ENCODE data around the gene VPREB1.

Gene VPREB1

DNA sequence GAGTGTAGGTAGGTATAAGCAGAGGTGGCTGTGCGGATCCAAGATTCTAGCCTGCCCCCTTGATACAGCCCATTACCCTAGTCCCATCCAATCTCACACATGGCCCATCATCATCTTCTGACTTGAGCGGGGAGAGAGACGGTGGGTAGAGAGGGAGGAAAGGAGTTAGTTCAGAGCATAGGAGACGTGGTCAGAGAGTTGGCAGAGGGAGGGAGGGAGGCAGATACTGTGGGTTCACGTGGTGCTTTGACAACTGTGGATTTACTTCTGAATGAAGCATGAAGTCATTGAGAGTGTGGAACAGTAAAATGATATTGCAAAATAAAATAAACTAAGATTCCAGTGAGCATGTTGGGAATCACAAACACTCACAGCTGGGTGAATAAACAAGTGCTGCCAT is 31.4 kb upstream of the VPREB1 start:
- peaks cover 36% of the 10 kb centered on the region for H3K27me3 ChIP-seq
- DNase-seq: no peak

GRCh38 chr22:22214819-22215329 is 29.7 kb upstream of the VPREB1 start:
- H3K27me3 ChIP-seq: peaks cover 29% of the 10 kb centered on the region
- DNase-seq: no peak
- H3K9me3 ChIP-seq: no peaks in the 10 kb centered on the region
- H3K4me1 ChIP-seq: no peaks in the 10 kb centered on the region
- no peaks in the 10 kb centered on the region for H3K36me3 ChIP-seq
- H3K4me3 ChIP-seq (ENCODE audit: low read depth, low read length): no peak overlapping the region
- TF ChIP-seq, protein P1, sequence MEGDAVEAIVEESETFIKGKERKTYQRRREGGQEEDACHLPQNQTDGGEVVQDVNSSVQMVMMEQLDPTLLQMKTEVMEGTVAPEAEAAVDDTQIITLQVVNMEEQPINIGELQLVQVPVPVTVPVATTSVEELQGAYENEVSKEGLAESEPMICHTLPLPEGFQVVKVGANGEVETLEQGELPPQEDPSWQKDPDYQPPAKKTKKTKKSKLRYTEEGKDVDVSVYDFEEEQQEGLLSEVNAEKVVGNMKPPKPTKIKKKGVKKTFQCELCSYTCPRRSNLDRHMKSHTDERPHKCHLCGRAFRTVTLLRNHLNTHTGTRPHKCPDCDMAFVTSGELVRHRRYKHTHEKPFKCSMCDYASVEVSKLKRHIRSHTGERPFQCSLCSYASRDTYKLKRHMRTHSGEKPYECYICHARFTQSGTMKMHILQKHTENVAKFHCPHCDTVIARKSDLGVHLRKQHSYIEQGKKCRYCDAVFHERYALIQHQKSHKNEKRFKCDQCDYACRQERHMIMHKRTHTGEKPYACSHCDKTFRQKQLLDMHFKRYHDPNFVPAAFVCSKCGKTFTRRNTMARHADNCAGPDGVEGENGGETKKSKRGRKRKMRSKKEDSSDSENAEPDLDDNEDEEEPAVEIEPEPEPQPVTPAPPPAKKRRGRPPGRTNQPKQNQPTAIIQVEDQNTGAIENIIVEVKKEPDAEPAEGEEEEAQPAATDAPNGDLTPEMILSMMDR (IDR thresholded peaks at IDR 0.05; ENCODE audit: low read depth, low read length): no peak

More for the DNA sequence above, 31.4 kb upstream of the VPREB1 start:
- Histone ChIP-seq H3K36me3 (no peaks in the 10 kb centered on the region), H3K4me1 (no peaks in the 10 kb centered on the region), H3K4me3 (ENCODE audit: low read depth, low read length) (no peak overlapping the region), H3K9me3 (no peaks in the 10 kb centered on the region)
- TF ChIP-seq, protein P1 (IDR thresholded peaks at IDR 0.05; ENCODE audit: low read depth, low read length): no peak

DNA sequence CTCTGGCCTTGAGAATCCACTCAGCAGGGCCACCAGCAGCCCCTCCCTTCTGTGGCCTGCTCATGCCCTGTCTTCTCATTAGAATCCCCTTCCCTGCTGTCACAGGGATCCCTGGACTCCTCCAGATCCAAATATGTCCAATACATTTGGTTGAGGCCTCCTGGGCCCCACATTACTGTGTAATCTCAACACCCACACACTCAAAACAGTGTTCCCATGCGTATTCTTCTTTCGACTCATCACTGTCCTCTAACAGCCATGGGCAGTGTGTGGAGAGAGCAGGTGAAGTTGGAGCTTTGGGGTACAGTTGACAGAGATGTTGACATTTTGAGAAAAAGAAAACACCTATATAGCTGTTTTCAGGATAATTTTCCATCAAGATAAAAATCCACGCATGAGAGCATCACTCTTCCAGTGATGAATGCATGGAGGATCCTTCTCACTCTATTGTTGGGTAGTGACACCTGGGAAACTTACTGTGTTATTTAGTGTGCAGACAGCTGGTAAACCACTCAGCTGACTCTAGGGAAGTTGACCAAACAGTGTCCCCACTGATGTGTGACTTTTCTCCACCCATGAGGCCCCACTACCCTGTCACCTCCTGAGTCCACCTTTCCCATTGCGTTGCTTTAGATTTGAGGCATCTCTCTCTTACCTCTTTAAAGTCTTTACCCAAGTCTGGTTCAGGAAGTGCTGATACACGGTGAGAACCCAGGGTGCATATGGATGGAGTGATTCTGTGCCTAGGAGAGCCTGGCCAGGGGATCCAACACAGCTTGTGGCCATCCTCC is 28.7 kb upstream of the VPREB1 start:
- Histone ChIP-seq H3K4me3 (ENCODE audit: low read depth, low read length) (no peak overlapping the region), H3K27me3 (peaks cover 25% of the 10 kb centered on the region), H3K4me1 (no peaks in the 10 kb centered on the region), H3K36me3 (no peaks in the 10 kb centered on the region), H3K9me3 (no peaks in the 10 kb centered on the region)
- no peak for DNase-seq
- TF ChIP-seq, protein P1 (IDR thresholded peaks at IDR 0.05; ENCODE audit: low read depth, low read length): no peak

DNA sequence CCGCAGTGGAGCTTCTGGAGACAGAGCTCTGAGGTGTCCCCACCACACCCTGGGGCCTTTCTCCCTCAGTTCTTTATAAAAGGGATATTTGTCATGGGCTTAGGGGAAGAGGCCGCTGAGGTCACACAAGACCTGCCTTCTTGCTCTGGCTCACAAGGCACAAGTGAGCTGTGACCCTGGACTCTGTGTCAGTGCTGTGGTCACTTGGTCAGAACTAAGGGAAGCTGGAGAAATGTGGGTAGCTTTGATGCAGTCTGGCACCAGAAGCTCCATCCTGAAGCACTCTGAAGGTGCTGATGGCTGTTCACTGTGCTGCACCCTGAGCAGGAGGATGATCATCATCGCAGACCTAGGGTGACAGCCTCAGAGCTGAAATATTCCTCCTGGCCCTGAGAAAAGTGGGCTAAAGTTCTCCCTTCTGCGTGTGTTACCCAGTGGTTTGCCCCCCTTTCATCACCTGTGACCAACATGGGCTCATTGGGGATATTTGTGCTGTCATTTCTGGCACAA is 28.1 kb upstream of the VPREB1 start:
- TF ChIP-seq, protein P1 (IDR thresholded peaks at IDR 0.05; ENCODE audit: low read depth, low read length): no peak
- H3K27me3 ChIP-seq: peaks cover 19% of the 10 kb centered on the region
- no peaks in the 10 kb centered on the region for H3K4me1 ChIP-seq

DNA sequence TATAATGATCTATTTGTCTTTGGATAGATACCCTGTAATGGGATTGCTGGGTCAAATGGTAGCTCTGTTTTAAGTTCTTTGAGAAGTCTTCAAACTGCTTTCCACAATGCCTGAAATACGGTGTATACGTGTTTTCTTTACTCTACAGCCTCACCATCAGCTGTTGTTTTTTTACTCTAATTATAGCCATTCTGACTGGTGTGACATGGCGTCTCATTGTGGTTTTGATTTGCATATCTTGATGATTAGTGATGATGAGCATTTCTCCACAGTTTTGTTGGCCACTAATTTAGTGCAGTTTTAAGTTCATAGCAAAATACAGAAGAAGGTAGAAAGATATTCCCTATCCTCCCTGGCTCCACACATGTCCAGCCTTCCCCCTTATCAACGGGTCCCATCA is 26.3 kb upstream of the VPREB1 start:
- no peaks in the 10 kb centered on the region for H3K36me3 ChIP-seq
- no peaks in the 10 kb centered on the region for H3K9me3 ChIP-seq
- H3K4me3 ChIP-seq (ENCODE audit: low read depth, low read length): no peak overlapping the region
- DNase-seq: no peak
- peaks cover 11% of the 10 kb centered on the region for H3K27me3 ChIP-seq
- TF ChIP-seq, protein P1 (IDR thresholded peaks at IDR 0.05; ENCODE audit: low read depth, low read length): no peak
- H3K4me1 ChIP-seq: no peaks in the 10 kb centered on the region

More for the DNA sequence above, 28.1 kb upstream of the VPREB1 start:
- DNase-seq: no peak
- H3K4me3 ChIP-seq (ENCODE audit: low read depth, low read length): no peak overlapping the region
- no peaks in the 10 kb centered on the region for H3K9me3 ChIP-seq
- no peaks in the 10 kb centered on the region for H3K36me3 ChIP-seq

Measured in BE2C (cell line).